ENCODE results near the gene NTM.

GRCh38 chr11:131468565-131468964, 98.2 kb downstream of the NTM start:
- TF ChIP-seq CTCF (IDR thresholded peaks at IDR 0.05) (no peak), POLR2A (IDR thresholded peaks at IDR 0.05) (no peak), EP300 (IDR thresholded peaks at IDR 0.05) (no peak)
